C4-2B (cell line): ENCODE results near the gene TMEM92.

Experiments used
- ZFX ChIP-seq: fragments of 450-650 bp; IDR thresholded peaks from 2 replicates; pipeline ENCODE4 v1.6.1; 2017
- TF ChIP-seq, protein P1 (sequence below): fragments of 450-650 bp; conservative IDR thresholded peaks from 2 replicates; pipeline ENCODE4 v1.5.1; 2017; ENCODE audit warnings: mild to moderate bottlenecking

DNA sequence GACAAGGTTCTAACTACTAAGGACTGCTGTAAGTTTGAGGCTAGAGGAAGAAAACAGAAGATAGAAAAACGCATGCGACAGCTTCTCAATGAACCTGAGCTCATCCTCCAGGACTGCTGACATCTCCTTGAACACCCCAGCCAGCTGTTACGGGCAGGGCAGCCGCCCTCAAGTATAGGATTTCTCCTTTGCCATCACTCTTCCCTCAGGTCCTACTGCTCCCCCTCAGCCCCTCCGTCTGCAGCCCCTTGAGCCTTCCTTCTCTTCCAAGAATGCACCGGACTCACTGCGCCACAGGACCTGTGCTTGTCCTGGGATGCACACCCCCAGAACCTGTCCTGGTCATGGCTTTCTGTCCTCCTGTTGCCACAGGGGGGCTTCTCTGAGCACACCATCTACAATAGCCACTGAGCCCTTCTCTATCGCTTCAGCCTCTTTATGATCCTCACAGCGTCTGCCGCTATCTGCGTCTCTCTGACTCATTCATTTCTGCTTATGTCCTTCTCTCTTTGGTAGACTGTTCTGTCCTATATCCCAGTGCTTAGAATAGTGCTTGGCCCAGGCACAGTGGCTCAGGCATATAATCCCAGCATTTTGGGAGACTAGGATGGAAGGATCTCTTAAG, 56.0 kb downstream of the TMEM92 start:
- TF ChIP-seq, protein P1, sequence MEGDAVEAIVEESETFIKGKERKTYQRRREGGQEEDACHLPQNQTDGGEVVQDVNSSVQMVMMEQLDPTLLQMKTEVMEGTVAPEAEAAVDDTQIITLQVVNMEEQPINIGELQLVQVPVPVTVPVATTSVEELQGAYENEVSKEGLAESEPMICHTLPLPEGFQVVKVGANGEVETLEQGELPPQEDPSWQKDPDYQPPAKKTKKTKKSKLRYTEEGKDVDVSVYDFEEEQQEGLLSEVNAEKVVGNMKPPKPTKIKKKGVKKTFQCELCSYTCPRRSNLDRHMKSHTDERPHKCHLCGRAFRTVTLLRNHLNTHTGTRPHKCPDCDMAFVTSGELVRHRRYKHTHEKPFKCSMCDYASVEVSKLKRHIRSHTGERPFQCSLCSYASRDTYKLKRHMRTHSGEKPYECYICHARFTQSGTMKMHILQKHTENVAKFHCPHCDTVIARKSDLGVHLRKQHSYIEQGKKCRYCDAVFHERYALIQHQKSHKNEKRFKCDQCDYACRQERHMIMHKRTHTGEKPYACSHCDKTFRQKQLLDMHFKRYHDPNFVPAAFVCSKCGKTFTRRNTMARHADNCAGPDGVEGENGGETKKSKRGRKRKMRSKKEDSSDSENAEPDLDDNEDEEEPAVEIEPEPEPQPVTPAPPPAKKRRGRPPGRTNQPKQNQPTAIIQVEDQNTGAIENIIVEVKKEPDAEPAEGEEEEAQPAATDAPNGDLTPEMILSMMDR: no peak
- TF ChIP-seq ZFX: no peak
